MM.1S (cell line): ENCODE measurements around the gene TDRD7.

ENCODE experiments used
- DNase-seq: peaks from one replicate; pipeline ENCODE4 v3.0.0-alpha.2; 2015
- H2AFZ ChIP-seq: fragments of 300-600 bp; sonication (generic); 2 replicates; pipeline ENCODE4 v1.6.0; 2016; ENCODE audit warnings: antibody characterized with exemption, low read length
- H3F3A ChIP-seq: fragments of 300-600 bp; sonication (generic); 2 replicates; pipeline ENCODE4 v1.6.1; 2016; ENCODE audit warnings: mild to moderate bottlenecking, antibody characterized with exemption, low read length, moderate library complexity, mixed read lengths; ENCODE audit not compliant: insufficient read depth
- H3K27ac ChIP-seq: fragments of 300-600 bp; sonication (generic); 2 replicates; pipeline ENCODE4 v1.5.1; 2016; ENCODE audit warnings: mild to moderate bottlenecking, low read length
- H3K27me3 ChIP-seq: fragments of 300-600 bp; sonication (generic); replicated peaks from 2 replicates; pipeline ENCODE4 v1.6.0; 2016; ENCODE audit warnings: low read length; ENCODE audit not compliant: insufficient read depth
- H3K36me3 ChIP-seq: fragments of 300-600 bp; sonication (generic); replicated peaks from 2 replicates; pipeline ENCODE4 v1.6.1; 2016; ENCODE audit warnings: mild to moderate bottlenecking, low read length, mixed read lengths; ENCODE audit not compliant: insufficient read depth
- H3K4me1 ChIP-seq: fragments of 300-600 bp; sonication (generic); 2 replicates; pipeline ENCODE4 v1.6.1; 2016; ENCODE audit warnings: low read length, mixed read lengths
- H3K4me2 ChIP-seq: fragments of 300-600 bp; sonication (generic); 2 replicates; pipeline ENCODE4 v1.6.0; 2016; ENCODE audit warnings: low read depth, low read length
- H3K4me3 ChIP-seq: fragments of 300-600 bp; sonication (generic); 2 replicates; pipeline ENCODE4 v1.5.1; 2016; ENCODE audit warnings: low read length, mixed read lengths
- H3K79me2 ChIP-seq: fragments of 300-600 bp; sonication (generic); 2 replicates; pipeline ENCODE4 v1.6.1; 2016; ENCODE audit warnings: mixed run types, low read length, mixed read lengths
- H3K9ac ChIP-seq: fragments of 300-600 bp; sonication (generic); 2 replicates; pipeline ENCODE4 v1.6.1; 2016; ENCODE audit warnings: low read length, mixed read lengths
- H3K9me2 ChIP-seq: fragments of 300-600 bp; sonication (generic); replicated peaks from 2 replicates; pipeline ENCODE4 v1.6.1; 2016; ENCODE audit warnings: mild to moderate bottlenecking, low read length, mixed read lengths; ENCODE audit not compliant: insufficient read depth
- H3K9me3 ChIP-seq: fragments of 300-600 bp; sonication (generic); replicated peaks from 2 replicates; pipeline ENCODE4 v1.6.1; 2016; ENCODE audit warnings: mild to moderate bottlenecking, low read length, mixed read lengths; ENCODE audit not compliant: insufficient read depth
- H4K20me1 ChIP-seq: fragments of 300-600 bp; sonication (generic); 2 replicates; pipeline ENCODE4 v1.6.1; 2016; ENCODE audit warnings: mild to moderate bottlenecking, low read length, moderate library complexity, mixed read lengths; ENCODE audit not compliant: insufficient read depth
- CTCF ChIP-seq: fragments of 300-600 bp; sonication (generic); IDR thresholded peaks from 2 replicates; pipeline ENCODE4 v1.5.1; 2016; ENCODE audit warnings: antibody characterized with exemption, low read length, mixed read lengths
- EZH2 ChIP-seq: fragments of 300-600 bp; sonication (generic); optimal IDR thresholded peaks from 2 replicates; pipeline ENCODE3; 2017; ENCODE audit warnings: low read depth, mild to moderate bottlenecking, antibody characterized with exemption, low read length, mixed read lengths
- EZH2phosphoT487 ChIP-seq: fragments of 300-600 bp; sonication (generic); IDR thresholded peaks from 2 replicates; pipeline ENCODE4 v1.6.1; 2018; ENCODE audit warnings: antibody characterized with exemption, low read length

The TDRD7 gene

GRCh38 chr9:97545486-97545885, 133.6 kb downstream of the TDRD7 start:
- Histone ChIP-seq H3K79me2 (no peaks in the 10 kb centered on the region), H3K27me3 (no peaks in the 10 kb centered on the region), H4K20me1 (no peaks in the 10 kb centered on the region), H2AFZ (no peak overlapping the region), H3K4me1 (no peaks in the 10 kb centered on the region), H3K9me3 (no peaks in the 10 kb centered on the region), H3F3A (no peaks in the 10 kb centered on the region), H3K9ac (no peak overlapping the region), H3K4me3 (no peak overlapping the region), H3K27ac (no peak overlapping the region), H3K36me3 (no peaks in the 10 kb centered on the region), H3K9me2 (no peaks in the 10 kb centered on the region), H3K4me2 (no peak overlapping the region)
- DNase-seq = no peak
- no peak for TF ChIP-seq EZH2phosphoT487
- TF ChIP-seq EZH2 = no peak
- TF ChIP-seq CTCF = no peak
